Measurements from ENCODE around the gene GRB10. TPM values are rescaled to one million over a fixed set of nuclear protein-coding genes. Genes with fewer than 3 reads are reported as not detected.

GRB10 gene
- total and polyA plus RNA-seq, 2 of the 8 experiments (the other 6 are each of a cell fraction or from before 2014, with no cell fraction given), result 35.7 to 97.0 TPM

GRCh38 chr7:50621206-50621605, 161.5 kb downstream of the GRB10 start (continued):
- TF ChIP-seq SIN3A (conservative IDR thresholded peaks at IDR 0.05 in 1 of 2, IDR thresholded peaks at IDR 0.05 in 1 of 2; ENCODE audit: low read depth in 1 of 2, low read length in 2 of 2) (no peak), E2F6 (IDR thresholded peaks at IDR 0.05) (no peak), SIRT6 (IDR thresholded peaks at IDR 0.05; ENCODE audit: low read length) (no peak), KDM1A (IDR thresholded peaks at IDR 0.05; ENCODE audit: borderline replicate concordance, low read length) (no peak)

All from H1 (cell line).